Motor neuron (in vitro differentiated cells): ENCODE results near the gene SLC25A17. TPM values are rescaled to one million over a fixed set of nuclear protein-coding genes. Genes with fewer than 3 reads are reported as not detected.

Experiments used
- ATAC-seq, 8 experiments: fragments of 200-7000 bp; cut with Tn5 transposase; replicated peaks in 6 of 8; 2 replicates each; pipeline ENCODE4 v1.8.0; 2021; ENCODE audit warnings: mild to moderate bottlenecking in 8 of 8, moderate library complexity in 8 of 8
- H3K27ac ChIP-seq, 2 donors: fragments of 250-450 bp; sonication (Bioruptor Pico); 2 replicates each; pipeline ENCODE4 v1.9.0; 2021; ENCODE audit warnings: antibody characterized with exemption in 2 of 2, mild to moderate bottlenecking in 2 of 2, moderate library complexity in 1 of 2
- H3K4me1 ChIP-seq, 2 donors: fragments of 250-450 bp; sonication (Bioruptor Pico); replicated peaks in 1 of 2; 2 replicates each; pipeline ENCODE4 v1.6.1; 2021; ENCODE audit warnings: antibody characterized with exemption in 2 of 2, mild to moderate bottlenecking in 2 of 2, moderate library complexity in 1 of 2
- H3K4me3 ChIP-seq, 5 donors: fragments of 250-450 bp; sonication (Bioruptor Pico); 2 replicates each; pipeline ENCODE4 v1.9.0; 2021; ENCODE audit warnings: antibody characterized with exemption in 5 of 5, mild to moderate bottlenecking in 5 of 5, moderate library complexity in 4 of 5
- WGBS, 10 experiments: fragments of 450-650 bp; shearing (Covaris generic); methylation state at CpG; one replicate each; pipeline ENCODE4 v1.0.0; 2022; 5-methylcytosine and 5-hydroxymethylcytosine counted together
- in situ Hi-C, 9 experiments: fragments of 400-800 bp; cut with MboI; loops; one replicate each; pipeline ENCODE4 v1.15.0; 2021; ENCODE audit warnings: low sequenced_read_pairs in 9 of 9, low pct_unique_long_range_greater_than_20kb in 2 of 9; ENCODE audit not compliant: unreplicated experiment in 9 of 9
- total RNA-seq, 8 experiments: library from RNA; unstranded; fragments of 300-600 nt; gene quantifications; 2 replicates each; pipeline versions ENCODE4 v1.2.3 to v1.2.4, GENCODE V29; 2022

The SLC25A17 gene
- total RNA-seq, 8 experiments from 2014 or later = 11.6 to 25.9 (median 19.3) TPM

DNA sequence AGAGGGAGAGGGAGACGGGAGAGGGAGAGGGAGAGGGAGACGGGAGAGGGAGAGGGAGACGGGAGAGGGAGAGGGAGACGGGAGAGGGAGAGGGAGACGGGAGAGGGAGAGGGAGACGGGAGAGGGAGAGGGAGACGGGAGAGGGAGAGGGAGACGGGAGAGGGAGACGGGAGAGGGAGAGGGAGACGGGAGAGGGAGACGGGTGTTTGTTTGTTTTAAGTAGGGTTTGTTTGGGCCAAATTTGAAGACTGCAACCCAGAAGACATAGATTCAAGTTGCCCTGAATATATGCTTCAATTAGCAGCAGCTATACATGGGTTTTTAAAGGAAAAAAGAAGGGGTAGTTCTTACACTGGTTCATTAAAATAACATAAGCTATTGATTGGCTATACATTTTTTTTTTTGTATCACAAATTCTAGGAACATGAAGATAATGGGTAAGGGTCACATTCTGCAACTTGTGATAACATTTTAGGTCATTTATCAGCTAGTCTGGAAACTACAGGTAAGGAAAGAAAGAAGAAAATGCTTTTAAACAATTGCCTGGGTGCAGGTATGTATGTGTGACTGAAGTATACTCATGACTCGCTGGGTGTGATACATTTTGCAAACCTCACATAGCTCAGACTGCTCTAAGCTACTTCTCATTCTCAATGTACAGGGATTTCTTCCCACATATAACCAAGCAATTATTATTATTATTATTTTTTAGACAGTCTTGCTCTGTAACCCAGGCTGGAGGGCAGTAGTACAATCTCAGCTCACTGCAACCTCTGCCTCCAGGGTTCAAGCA, 72.5 kb downstream of the SLC25A17 start:
- Histone ChIP-seq H3K4me3 (no peak overlapping the region), H3K27ac (peak overlapping the region in 1 of 2 donors; percentile 2), H3K4me1 (peaks cover 3 to 7% of the 10 kb centered on the region in 2 donors)
- ATAC-seq = peak in 3 of 8 experiments; percentile 24 to 57 (median 56)
- in situ Hi-C loops = no loop called here
- WGBS, 10 experiments = 20 to 100% (median 80%) methylated on average over 1 of the region's 12 CpGs; no CpG with 5 or more reads in 1 of the 10 experiments

DNA sequence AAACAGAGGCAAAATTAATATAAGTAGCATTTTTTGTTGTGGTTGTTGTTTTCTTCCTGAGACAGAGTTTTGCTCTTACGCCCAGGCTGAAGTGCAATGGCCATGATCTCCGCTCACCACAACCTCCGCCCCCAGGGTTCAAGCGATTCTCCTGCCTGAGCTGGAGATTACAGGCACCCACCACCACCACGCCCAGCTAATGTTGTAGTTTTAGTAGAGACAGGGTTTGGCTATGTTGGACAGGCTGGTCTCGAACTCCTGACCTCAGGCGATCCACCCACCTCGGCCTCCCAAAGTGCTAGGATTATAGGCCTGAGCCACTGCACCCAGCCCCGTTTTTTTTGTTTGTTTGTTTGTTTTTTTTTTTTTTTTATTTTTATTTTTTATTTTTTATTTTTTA, 75.4 kb downstream of the SLC25A17 start:
- in situ Hi-C loops = no loop called here
- peak in 2 of 8 experiments; percentile 27 to 80 for ATAC-seq
- Histone ChIP-seq H3K27ac (no peak overlapping the region), H3K4me1 (peaks cover 3 to 7% of the 10 kb centered on the region in 2 donors), H3K4me3 (no peak overlapping the region)
- WGBS, 10 experiments = 50 to 100% (median 80%) methylated on average over 1 to 9 of the region's 9 CpGs; no CpG with 5 or more reads in 2 of the 10 experiments

DNA sequence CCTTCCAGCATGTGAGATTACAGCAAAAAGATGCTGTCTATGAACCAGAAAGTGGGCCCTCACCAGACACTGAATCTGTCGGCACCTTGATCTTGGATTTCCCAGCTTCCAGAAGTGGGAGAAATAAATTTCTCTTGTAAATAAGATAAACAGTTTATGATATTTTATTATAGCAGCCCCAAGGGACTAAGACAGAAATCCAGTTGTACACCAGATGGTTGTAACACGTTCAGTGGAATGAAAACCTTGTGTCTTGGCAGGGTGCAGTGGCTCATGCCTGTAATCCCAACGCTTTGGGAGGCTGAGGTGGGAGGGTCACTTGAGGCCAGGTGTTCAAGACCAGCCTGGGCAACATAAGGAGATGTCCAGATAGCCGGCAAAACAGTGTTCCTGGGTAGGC, 78.0 kb downstream of the SLC25A17 start:
- H3K4me1 ChIP-seq = peaks cover 3 to 7% of the 10 kb centered on the region in 2 donors
- H3K27ac ChIP-seq = no peak overlapping the region
- no peak overlapping the region for H3K4me3 ChIP-seq
- no peak for ATAC-seq
- in situ Hi-C loops = no loop called here
- 0 to 100% (median 80%) methylated on average over 1 to 4 of the region's 4 CpGs; no CpG with 5 or more reads in 3 of the 10 experiments for WGBS, 10 experiments

DNA sequence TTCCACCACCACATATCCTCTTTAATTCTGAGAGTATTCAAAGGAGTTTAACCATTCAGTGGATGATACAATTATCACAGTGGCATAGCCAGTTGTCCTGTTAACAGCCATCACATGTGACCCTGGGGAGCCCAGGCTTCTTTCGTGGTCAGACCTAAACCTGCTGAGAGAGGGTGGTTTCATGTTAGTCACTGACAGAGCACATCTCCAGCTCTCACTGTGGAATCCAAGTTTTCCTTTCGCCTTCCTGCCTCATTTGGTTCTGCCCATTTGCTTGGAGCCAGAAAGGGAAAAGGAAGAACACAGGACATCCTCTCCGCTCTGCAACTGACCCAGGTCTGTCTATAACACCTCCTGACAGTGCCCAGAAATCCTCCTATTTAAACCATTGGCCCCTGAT, 79.4 kb downstream of the SLC25A17 start:
- H3K27ac ChIP-seq = no peak overlapping the region
- peaks cover 3 to 7% of the 10 kb centered on the region in 2 donors for H3K4me1 ChIP-seq
- no peak for ATAC-seq
- in situ Hi-C loops = no loop called here
- H3K4me3 ChIP-seq = no peak overlapping the region
- 60 to 100% (median 80%) methylated on average over 1 to 2 of the region's 3 CpGs; no CpG with 5 or more reads in 5 of the 10 experiments for WGBS, 10 experiments

DNA sequence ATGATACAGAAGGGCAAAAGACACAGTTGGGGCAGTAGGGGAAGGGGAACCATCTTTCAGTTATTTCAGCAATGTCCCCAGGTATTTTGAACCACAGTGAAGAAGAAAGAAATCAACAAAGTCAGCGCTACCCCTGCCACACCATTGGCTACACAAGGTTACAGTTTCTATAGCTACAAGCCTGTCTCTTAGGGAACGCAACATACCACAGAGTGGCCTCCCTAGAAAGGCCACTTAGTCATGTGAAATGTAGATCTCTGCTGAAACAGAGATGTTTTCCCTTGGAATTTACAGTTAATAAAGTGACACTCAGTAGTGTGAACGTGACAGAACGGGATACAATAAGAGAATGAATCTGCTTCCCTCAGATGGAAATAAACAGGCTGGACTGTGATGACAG, 85.2 kb downstream of the SLC25A17 start:
- H3K4me1 ChIP-seq = peaks cover 0 to 9% of the 10 kb centered on the region in 2 donors
- in situ Hi-C loops = no loop called here
- H3K27ac ChIP-seq = no peak overlapping the region
- 60 to 100% (median 83%) methylated on average over 1 to 4 of the region's 4 CpGs; no CpG with 5 or more reads in 1 of the 10 experiments for WGBS, 10 experiments
- ATAC-seq = peak in 5 of 8 experiments; percentile 30 to 90 (median 61)
- H3K4me3 ChIP-seq = no peak overlapping the region

DNA sequence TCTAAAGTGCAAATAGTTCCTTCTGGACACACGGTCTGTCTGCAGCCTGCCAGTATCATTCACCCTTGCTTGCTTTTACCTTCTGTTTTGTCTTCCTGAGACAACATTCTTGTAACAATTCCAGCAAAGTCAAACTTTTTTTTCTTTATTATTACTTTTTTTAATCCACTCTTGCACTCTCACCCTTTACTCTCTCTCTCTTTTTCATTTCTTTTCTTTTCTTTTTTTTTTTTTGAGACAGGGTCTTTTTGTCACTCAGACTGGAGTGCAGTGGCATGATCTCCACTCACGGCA, 86.2 kb downstream of the SLC25A17 start:
- in situ Hi-C loops = no loop called here
- H3K4me3 ChIP-seq = no peak overlapping the region
- H3K27ac ChIP-seq = no peak overlapping the region
- ATAC-seq = no peak
- WGBS, 10 experiments = 0 to 51% (median 40%) methylated on average over 1 to 2 of the region's 2 CpGs; no CpG with 5 or more reads in 2 of the 10 experiments
- peaks cover 9 to 15% of the 10 kb centered on the region in 2 donors for H3K4me1 ChIP-seq

DNA sequence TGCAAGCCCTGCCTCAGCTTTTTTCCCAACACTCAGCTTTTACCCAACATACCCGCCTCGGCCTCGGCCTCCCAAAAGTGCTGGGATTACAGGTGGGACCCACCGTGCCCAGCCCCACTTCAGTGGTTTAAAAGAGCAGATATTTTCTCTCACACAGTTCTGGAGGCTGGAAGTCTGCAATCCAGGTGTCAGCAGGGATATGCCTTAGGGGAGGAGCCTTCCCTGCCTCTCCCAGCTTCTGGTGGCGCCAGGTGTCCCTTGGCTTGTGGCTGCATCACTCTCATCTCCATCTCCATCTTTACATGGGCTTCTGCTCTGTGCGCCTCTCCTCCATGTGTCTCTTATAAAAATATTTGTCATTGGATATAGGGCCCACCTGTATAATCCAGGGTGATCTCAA, 89.9 kb downstream of the SLC25A17 start:
- Histone ChIP-seq H3K4me3 (no peak overlapping the region), H3K4me1 (peaks cover 19 to 26% of the 10 kb centered on the region in 2 donors), H3K27ac (no peak overlapping the region)
- no peak for ATAC-seq
- in situ Hi-C loops = no loop called here
- 60 to 100% (median 100%) methylated on average over 1 of the region's 6 CpGs; no CpG with 5 or more reads in 6 of the 10 experiments for WGBS, 10 experiments

DNA sequence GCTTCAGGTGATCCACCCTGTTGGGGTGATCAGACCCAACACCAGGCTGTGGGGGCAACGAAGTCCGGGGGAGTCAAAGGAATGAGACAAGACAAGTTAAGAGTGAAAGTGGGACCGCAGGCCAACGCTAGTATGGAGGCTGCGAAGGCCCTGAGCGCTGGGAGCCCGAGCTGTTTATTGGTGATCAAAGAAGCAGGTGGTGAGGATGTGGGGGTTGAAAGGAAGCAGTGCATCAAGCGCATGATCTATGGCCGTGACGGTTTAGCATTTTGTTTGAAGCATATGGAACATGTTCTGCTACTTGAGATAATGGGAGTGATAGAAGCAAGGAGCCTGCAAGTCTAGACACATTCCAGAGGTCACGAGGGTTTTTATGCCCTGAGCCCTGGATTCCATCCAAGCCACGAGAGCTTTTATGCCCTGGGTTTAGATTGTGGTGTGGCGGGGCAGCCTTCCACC, 90.4 kb downstream of the SLC25A17 start:
- peak in 1 of 8 experiments; percentile 15 for ATAC-seq
- no peak overlapping the region for H3K27ac ChIP-seq
- in situ Hi-C loops = no loop called here

DNA sequence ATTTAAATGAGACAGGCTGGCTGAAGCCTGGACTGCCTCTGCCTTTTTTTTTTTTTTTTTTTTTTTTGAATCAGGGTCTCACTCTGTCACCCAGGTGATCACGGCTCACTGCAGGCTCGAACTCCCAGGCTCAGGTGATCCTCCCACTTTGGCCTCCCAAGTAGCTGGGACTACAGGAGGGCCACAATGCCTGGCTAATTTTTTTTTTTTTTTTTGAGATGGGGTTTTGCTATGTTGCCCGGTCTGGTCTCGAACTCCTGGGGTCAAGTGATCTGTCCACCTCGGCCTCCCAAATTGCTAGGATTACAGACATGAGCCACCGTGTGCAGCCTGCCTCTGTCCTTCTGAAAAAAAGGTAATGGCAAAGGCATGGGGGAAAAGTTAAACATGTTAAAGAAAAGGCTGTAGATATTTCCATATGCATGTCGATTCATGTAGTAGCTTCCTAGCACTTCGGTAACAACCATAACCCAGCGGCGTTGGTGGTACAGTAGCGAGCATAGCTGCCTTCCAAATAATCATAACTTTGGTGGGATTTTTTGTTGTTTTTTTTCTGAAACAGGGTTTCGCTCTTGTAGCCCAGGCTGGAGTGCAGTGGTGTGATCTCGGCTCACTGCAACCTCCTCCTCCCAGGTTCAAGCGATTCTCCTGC, 91.1 kb downstream of the SLC25A17 start:
- in situ Hi-C loops = no loop called here
- no peak overlapping the region for H3K4me3 ChIP-seq
- no peak overlapping the region for H3K27ac ChIP-seq
- 70 to 100% (median 81%) methylated on average over 3 to 10 of the region's 14 CpGs; no CpG with 5 or more reads in 1 of the 10 experiments for WGBS, 10 experiments
- ATAC-seq = no peak
- H3K4me1 ChIP-seq = peaks cover 19 to 20% of the 10 kb centered on the region in 2 donors

More for the DNA sequence above, 90.4 kb downstream of the SLC25A17 start:
- 42 to 81% (median 74%) methylated on average over 1 to 11 of the region's 13 CpGs; no CpG with 5 or more reads in 3 of the 10 experiments for WGBS, 10 experiments
- Histone ChIP-seq H3K4me1 (peaks cover 19 to 21% of the 10 kb centered on the region in 2 donors), H3K4me3 (no peak overlapping the region)

DNA sequence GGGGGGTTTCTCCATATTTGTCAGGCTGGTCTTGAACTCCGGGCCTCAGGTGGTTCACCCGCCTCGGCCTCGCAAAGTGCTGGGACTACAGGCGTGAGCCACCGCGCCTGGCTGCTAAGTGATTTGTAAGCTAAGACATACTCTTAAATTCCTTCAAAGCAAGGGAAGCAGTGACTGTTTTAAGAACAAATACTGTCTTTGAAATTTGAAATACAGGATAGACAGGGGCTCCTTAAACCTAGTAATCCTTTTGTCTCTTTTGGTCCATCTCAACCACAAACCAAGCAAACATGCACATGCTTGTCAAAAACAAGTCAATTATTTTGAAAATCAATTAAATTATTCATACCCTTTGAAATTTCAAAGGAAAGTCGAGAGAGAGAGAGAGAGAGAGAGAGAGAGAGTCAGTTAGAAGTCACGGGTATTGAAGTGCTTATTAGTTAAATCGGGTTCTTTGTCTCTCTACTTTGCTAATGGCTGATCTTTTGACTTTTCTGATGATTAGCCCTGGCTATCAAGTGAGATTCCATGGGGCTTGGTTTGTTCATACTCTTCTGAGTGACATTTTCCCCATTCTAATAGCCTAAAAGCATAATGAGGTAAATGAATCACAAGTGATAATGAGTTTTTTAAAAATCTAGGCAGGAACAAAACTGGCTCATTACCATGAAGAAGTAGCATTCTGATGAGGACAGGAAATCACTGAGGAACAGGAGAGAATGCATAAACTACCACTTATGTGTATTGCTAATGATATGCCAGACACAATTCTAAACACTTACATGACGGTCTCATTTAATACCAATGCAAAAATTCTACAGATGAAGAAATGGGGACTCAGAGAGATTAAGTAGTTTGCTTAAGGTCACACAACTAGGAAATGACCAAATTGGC, 91.8 kb downstream of the SLC25A17 start:
- 20 to 93% (median 41%) methylated on average over 1 to 8 of the region's 11 CpGs; no CpG with 5 or more reads in 1 of the 10 experiments for WGBS, 10 experiments
- Histone ChIP-seq H3K4me3 (no peak overlapping the region), H3K27ac (no peak overlapping the region), H3K4me1 (peaks cover 17 to 19% of the 10 kb centered on the region in 2 donors)
- in situ Hi-C loops = no loop called here
- ATAC-seq = peak in 7 of 8 experiments; percentile 66 to 84 (median 71)

DNA sequence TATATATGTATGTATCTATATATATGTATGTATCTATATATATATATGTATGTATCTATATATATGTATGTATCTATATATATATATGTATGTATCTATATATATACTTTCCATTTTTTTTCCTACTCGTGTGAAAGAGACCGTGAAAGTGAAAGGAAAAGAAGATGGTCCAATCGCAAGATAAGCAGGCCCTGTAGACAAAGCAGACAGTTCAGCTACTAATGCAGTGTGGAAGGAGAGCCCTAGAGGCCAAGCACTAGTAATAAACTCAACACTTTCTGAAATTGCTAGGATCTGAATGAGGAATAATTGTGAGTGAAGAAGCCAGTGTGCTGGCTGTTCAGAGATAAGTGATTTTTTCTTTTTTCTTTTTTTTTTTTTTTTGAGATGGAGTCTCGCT, 92.6 kb downstream of the SLC25A17 start:
- Histone ChIP-seq H3K27ac (no peak overlapping the region), H3K4me1 (peaks cover 23 to 27% of the 10 kb centered on the region in 2 donors), H3K4me3 (no peak overlapping the region)
- peak in 2 of 8 experiments; percentile 25 to 26 for ATAC-seq
- in situ Hi-C loops = no loop called here
- WGBS, 10 experiments = 46 to 100% (median 92%) methylated on average over 1 to 3 of the region's 4 CpGs; no CpG with 5 or more reads in 3 of the 10 experiments

DNA sequence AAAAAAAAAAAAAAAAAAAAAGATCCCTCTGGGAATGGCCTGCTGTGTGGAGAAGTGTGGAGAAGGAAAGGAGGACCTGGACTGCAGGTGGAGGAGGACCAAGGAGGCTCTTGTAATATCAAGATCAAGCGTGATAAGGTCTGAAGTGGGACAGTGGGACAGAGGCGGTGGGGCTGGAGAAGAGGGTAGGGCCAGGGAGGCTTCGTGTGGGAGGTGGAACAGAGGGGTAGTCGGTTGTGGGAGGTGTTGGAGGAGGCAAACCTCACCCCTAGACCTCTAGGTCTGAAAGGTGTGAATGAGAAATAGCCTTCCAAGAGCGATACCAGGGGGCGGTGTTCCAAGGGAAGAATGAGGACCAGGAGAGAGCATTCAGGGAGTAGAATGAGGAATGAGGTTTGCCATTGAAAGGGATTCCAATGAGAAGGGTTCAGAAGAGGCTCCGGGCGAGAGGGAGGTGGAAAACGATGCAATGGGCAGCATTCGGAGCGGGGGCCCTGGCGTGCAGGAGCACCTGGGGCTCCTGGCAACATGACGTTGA, 95.7 kb downstream of the SLC25A17 start:
- no peak for ATAC-seq
- 71 to 100% (median 88%) methylated on average over 1 to 10 of the region's 13 CpGs; no CpG with 5 or more reads in 1 of the 10 experiments for WGBS, 10 experiments
- Histone ChIP-seq H3K4me1 (peaks cover 34% of the 10 kb centered on the region in 2 donors), H3K4me3 (no peak overlapping the region), H3K27ac (no peak overlapping the region)
- in situ Hi-C loops = no loop called here
